GM18520 (cell line): ENCODE results near the gene FKBP14.
A peak's percentile ranks its signal among the peaks of the same experiment; 100 is the strongest.
"Not testable (repeated sequence)": the region's sequence is repeated elsewhere in the genome, so short reads cannot be mapped to it uniquely, and the experiment has no call there.

Experiments
- ATAC-seq: cut with Tn5 transposase; IDR thresholded peaks from one replicate; pipeline ENCODE4 v1.9.1; 2021; ENCODE audit not compliant: unreplicated experiment

Gene FKBP14, protein sequence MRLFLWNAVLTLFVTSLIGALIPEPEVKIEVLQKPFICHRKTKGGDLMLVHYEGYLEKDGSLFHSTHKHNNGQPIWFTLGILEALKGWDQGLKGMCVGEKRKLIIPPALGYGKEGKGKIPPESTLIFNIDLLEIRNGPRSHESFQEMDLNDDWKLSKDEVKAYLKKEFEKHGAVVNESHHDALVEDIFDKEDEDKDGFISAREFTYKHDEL

DNA sequence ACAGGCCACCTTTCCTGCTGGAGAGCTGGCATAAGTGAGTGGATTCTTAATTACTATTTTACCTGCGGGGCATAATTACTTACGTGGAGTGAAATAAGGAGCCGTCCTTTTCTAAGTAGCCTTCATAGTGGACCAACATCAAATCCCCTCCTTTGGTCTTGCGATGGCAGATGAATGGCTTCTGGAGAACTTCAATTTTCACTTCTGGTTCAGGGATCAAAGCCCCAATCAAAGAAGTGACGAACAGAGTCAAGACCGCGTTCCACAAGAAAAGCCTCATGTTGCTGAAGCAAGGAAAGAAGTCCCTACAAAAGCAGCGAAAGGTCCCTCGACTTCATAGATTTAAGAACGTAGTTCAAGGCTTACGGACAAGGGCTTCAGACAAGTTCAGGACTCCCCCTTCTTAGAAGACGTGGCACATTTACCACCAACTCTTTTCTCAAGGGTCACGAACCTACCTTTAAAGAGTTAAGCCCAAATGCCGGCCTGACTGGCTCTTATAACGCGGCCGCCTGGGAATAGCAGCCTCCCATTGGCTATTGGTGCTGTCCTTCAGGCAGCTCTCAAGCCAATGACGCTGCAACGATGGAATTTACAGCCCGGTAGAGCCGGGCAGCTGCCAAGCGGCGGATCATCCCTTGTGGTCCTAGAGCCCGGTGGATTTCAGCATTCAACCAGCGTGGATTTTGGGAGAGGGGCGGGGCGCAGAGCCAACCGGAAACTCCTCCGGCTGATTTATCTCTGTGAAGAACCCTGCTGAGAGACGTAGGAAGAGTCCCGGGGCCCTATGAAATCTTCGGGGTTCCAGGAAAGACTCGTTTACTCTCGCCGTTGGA, at the start of gene FKBP14:
TSS of gene FKBP14 (minus strand) at position 474 of the 836 bp plus-strand sequence. CDS start at position 280, 194 bp downstream.
- peak; percentile 76 for ATAC-seq

DNA sequence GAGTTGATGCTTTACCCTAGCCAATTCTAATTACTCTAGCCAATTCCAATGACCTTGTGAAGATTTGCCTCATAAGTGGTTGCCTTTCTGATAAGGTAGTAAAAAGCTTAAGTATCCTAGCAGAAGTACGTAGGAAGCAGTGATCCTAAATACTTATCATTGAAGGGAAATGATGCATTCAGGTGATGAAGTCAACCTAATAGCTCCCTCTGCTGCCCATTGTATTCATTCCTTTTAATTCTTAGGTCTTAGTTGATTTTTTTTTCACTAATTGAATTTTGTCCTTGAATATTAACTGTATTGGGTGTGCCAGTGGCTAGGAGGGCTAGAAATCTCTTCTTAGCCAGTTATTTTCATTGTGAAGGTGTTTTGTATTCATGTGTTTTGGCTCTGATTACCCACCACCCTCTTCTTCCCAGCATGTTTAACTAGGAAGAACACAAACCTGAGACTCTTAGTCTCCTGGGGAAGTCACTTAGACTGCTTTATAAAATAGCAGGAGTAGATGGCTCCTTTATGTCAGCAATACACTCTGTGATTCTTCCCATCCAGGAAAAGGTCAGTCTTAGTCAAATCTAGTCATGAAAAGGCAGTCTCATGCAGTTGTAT, 48.0 kb upstream of the FKBP14 start:
- no peak for ATAC-seq

DNA sequence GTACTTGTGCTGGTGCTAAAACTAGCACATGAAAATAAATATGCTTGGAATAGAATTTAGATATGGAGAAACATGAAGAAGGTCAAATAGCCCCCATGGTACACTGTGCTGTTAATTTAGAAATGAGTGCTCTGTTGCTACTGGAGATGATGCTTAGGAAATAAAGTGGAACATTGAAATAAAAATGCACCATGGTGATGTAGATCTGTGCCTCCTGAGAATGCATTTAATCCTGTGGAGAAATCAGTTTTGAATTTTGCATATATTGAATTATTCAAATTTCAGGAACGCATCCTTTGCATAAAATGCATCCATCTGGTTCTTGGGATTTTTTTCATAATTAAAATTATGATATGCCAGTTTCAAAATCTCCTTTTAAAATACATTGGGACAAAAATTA, 46.2 kb upstream of the FKBP14 start:
- no peak for ATAC-seq

DNA sequence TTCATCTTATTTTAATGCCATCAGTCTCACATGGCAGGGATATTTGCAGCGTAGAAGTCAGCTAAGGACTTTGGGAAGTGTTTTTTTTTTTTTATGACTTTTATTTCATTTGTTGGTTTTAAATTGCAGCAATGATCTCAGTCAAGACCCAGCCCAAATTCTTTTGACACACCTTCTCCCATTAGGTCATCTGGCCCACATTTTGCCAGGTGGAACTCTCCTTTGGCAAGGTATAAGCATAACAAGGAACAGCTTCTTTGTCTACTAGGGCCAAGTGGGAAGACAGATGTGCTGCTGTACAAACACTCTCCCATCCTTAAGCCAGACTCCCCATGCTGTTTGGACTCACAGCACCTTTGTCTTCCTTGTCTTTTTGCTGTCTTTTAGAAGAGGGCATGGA, 43.5 kb upstream of the FKBP14 start:
- ATAC-seq: no peak

DNA sequence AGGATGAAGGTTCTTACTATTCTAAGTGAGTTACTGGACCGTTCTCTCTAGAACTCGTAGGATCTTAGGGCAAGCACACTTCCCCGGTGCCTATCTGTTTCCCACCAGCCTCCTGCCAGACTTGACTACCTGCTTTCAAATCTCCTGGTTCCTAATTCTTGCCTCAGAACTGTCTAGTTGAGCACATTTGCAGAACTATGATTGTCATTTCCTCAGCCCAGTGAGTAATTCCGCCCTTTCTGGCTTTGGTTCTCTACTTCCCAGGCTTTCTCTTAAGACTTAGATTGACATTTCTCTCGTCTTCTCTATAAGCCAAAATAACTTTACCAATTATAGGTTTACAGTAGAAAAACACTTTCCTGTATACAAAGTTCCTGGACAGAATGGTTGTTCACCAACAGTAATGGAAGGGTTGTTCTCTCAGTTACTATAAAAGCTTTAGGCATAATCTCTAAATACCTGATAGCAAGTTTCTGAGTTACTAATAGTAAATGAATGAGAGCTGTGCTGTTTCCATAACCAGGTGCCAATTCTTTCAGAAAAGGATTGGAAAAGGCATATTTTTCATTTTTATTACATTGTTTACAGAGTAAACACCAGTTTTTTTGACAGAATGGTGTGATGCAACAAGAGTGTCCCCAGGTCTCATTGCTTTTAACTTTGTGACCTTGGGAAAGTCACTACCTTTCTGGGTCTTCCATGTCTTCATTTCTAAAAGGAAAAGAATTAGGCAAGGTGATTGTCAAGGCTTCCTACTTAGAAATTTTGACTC, 42.8 kb upstream of the FKBP14 start:
- no peak for ATAC-seq

DNA sequence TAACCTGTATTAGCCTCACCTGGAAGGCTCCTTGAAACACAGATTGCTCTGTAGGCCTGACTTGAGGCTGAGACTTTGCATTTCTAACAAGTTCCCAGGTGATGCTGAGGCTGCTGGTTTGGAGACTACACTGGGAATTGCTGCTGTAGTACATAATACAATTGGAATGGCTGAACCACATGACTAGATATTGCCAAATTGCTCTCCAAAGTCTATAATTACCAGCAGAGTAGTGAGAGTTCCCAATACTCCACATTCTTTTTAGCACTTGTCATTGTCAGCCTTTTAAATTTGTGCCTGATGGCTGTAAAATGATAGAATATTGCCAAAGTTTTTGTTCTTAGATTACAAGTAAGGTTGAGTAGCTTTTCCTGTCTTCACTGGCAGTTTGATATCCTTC, 41.6 kb upstream of the FKBP14 start:
- ATAC-seq: no peak

DNA sequence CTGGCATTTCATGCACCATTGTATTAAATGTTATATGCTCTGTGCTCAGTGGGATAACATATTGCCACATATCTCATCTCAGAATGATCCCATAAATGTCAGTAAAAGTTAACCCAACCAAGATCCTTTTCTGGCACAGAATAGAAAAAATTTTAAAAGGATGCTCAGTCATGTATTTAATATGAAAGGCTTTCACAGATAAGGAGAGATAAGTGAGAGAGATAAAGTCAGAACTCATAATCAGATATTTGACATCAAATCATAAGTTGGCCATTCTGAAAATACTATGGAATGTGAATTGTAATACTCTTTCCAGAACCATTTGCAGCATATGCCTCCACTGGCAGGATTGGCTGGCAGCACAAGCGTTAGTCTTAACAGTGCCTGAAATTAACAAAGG, 40.2 kb upstream of the FKBP14 start:
- no peak for ATAC-seq

DNA sequence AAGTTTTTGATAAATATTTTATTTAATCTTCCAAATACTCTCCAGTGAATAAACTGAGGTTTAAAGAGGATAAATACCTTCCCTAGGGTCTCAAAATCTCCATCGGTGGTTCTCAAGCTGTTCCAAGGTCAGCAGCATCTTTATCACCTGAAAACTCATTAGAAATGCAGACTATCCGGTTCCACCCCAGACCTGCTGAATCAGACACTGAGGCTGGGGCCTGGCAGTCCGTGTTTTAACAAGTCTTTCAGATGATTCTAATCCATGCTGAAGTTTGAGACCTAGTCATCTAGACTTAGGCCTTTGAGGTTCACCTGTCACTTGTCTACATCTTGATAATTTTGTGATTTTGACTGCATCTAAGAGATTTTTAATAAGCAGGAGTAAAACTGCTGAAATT, 39.2 kb upstream of the FKBP14 start:
- ATAC-seq: no peak

DNA sequence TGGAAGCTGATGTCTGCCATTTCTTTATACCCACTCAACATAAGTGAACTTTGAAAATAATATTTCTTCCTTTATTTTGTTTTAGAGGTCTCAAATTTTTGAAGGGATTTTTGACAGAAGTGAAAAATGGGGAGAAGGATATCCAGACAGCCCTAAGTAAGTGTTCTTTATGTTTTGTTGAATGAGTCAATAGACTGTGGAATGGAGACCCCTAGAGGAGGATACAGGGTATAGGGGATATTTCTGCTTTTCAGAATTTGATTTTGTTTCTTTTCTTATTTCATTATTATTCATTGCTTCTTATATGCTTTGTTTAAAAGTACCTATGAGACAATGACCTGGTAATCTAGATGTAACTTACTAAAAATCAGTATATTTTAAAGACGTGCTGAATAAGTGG, 36.1 kb upstream of the FKBP14 start:
- no peak for ATAC-seq

DNA sequence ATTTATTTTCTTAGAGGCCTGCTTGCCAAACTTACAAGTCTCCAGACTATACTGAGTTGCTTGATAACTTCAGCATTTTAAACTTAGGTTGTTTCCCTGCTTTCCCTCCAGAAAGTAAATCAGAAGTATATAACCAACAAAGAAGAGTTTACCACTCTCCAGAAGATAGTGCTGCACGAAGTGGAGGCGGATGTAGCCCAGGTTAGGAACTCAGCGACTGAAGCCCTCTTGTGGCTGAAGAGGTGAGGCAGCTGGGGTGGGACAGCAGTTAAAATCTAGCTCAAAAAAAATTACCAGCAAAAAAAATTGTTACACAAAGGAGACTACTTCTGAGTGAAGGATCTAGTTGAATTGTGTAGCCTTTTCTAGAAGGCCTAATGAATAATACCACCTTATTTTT, 35.3 kb upstream of the FKBP14 start:
- not testable (repeated sequence) for ATAC-seq

DNA sequence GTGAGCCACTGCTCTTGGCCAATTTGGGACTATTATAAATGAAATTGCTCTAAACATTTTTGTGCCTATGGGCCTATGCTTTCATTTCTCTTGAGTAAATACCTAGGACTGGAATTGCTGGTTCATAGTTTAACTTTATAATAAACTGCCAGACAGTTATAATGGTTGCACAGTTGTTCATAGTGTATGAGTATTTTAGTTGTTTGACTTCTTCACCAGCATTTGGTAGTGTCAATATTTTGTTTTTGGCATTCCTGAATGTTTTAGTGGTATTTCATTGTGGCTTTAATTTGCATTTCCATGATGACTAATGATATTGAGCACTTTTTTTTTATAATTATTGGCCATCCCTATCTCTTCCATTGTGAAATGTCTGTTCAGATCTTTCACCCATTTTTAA, 31.2 kb upstream of the FKBP14 start:
- no peak for ATAC-seq

DNA sequence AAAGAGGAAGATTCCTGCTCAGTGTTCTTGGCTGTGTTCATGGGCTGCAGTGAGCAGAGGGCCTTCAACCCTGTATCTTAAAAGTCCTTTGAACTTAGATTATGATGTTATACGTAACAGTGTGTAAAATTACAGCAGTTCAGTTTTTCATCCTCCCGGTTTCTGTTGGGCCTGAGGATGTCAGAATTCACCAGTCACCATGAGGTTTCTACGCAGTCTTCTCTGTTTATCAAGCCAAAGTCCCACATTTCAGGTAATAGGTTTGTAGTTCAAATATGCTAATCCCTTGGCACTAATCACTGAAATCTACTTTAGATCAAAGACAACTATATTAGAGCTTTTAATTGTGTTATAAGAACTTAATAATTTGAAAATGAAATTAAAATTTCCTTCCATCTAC, 26.6 kb upstream of the FKBP14 start:
- no peak for ATAC-seq

DNA sequence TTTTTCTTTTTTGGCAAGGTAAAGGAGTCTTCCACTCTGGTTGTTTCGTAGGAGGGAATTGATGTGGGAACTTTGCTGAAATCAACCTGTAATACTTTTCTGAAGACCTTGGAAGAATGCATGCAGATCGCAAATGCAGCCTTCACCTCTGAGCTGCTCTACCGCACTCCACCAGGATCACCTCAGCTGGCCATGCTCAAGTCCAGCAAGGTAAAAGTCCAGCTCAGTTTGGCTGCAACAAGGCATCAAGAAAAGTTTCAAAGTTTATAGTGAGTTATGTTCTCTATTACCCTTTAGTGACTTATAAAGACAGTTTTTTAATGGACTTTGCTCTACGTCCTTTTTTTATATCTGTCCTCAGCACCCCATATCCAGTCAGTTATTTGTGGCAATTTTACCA, 22.7 kb upstream of the FKBP14 start:
- ATAC-seq: no peak

DNA sequence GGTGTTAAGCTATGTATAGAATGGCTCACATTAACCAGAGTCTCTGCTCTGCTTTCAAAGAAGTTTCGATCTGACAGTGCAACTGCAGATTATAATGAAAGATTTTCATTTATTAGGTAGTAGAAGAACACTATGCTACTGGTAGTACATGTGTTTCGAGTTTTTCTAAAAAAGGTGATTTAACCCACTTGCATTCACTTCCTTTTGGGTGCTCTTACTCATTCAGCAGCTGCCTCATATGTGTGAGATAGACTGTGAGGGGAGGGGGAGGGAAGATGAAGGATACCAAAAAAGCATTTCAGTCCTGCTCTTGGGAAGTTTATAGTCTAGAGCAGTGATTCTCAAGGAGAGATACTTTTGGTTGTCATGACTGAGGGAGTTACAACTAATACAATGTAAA, 22.1 kb upstream of the FKBP14 start:
- no peak for ATAC-seq

DNA sequence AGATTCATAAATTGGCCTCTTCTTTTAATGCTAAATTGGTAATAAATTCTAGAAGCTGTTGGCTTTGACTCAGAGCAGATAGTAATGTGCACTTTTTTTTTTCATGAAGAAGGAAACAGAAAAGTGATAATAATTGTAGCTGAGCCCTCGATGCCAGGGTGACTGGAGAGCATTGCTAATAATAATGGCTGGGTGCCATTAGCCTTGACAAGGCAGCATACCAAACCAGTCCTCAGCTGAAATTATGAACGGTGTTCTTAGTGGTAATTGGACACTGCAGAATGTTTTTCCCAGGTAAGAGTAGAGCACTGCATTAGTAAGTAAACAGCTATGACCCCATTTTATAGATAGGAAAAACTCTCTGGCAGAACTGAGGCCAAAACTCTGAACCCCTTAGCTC, 20.6 kb upstream of the FKBP14 start:
- ATAC-seq: no peak

DNA sequence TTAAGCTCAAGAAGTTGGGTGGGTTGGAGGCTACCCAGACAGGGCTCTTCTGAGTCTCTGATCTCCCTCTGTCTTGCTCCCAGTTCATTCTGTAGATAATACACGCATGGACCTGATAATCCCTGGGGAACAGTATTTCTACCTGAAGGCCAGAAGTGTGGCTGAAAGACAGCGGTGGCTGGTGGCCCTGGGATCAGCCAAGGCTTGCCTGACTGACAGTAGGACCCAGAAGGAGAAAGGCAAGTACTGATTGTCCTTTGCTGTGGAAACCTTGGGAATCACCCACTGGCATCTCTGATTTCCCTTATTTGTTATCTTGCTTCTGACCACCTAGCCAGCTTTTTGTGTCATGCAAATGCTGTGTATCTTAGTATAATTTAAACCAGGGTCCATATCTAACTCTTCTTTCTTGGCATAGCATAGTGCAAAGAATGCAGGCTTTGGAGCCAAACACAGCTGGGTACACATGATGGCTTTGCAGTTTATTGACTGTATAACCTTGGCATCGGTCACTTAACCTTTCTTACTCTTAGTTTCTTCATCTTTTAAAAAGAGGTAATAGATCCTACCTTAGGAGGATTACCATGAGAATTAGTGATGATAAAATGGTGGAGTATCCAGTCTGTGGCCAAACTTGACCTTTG, 19.7 kb upstream of the FKBP14 start:
- ATAC-seq: no peak

DNA sequence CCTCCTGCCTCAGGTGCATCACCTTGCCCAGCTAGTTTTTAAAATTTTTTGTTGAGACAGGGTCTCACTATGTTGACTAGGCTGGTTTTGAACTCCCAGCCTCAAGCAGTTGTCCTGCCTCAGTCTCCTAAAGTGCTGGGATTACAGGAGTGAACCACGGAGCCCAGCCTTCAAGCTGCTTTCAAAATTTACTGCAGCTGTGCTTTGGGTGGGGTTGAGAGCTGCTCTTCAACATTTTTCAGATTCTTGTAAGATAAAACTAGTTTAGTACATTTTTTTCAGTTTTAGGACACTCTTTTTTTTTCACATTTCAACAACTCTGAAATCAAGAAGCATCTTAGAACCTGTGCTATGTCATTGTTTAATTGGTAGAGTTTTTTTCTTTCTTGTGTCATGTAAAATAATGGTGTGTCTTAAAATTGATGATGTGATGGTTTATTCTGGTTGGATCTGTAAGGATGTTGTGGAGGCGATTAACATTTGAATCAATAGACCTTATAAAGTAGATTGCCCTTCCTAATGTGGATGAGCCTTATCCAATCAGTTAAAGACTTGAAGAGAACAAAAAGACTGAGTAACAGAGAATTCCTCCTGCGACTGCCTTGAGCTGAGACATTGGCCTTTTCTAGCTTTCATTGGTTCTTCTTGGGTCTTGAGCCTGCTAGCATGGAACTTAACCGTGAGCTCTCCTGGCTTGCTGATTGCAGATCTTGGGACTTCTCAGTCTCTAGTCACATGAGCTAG, 15.2 kb upstream of the FKBP14 start:
- no peak for ATAC-seq

DNA sequence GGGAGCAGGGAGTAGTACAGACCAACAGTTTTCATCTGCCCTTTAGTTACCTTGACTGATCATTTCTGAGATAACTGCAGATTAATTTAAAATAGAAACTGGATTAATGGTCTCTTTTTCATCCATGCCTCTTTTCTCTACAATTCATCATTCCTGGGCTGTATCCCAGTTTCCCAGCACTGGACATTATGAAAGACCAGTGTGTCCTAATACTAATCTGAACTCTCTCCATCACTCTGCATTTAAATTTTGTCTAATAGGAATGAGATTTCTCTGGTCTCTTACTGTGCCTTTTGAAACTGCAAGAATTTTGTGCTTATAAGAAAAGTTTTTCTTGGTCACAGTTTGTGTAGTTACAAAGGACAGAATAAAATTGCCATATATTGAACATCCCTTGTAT, 14.4 kb upstream of the FKBP14 start:
- no peak for ATAC-seq

DNA sequence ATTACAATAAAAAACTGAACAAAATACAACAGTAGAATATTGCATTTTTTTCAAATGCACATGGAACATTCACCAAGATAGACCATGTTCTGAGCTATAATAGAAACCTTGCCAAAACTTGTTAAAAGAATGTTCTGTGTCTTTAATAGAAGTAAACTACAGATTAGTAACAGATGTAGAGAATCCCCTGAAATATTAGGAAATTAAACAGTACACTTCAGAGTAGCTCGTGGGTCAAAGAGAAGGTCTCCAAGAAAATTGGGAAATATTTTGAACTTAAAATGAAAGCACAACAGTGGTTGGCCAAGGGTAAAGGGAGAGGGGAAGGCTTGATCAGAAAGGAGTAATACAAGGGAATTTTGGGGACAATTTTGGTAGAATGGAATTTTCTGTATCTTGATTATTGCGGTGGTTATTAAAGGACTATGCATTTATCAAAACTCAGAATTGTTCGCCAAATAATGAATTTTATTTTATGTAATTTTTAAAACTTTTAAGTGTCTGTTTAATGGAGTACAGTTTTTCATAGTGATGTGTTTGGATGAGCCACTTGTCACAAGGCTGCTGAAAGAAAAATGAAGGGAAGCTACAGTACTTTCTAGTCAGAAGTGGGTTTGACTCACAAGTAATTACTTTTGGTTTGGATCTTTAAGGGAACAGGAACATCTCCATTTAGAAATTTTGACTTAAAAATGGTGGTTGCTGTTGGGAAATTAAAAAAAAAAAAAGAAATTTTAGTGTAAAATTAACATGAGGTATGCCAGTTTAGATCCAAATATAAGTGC, 11.9 kb upstream of the FKBP14 start:
- no peak for ATAC-seq

DNA sequence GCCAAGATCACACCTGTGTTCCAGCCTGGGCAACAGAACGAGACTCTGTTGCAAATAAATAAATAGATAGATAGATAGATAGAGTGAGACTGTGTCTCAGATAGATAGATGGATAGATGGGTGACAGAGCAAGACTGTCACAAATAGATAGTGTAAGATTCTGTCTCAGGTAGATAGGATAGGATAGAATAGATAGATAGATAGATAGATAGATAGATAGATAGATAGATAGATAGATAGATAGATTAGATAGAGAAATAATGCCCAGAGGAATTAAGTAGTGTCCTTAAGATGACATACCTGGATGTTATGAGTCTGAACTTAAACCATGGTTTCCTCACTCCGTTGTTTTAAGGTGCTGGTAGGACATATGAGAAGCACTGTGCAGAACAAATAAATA, 9.7 kb upstream of the FKBP14 start:
- no peak for ATAC-seq
